H1 (cell line): Measurements from ENCODE around the gene COL6A2. TPM values are rescaled to one million over a fixed set of nuclear protein-coding genes. Genes with fewer than 3 reads are reported as not detected.

Experiments
- CTCF ChIA-PET: fragments of 300-600 bp; sonication (Branson Sonifier 250); formaldehyde crosslinking; loops from one replicate; lab custom pipeline; 2021; ENCODE audit not compliant: partially characterized antibody; lab: Charles Lee
- POLR2A ChIA-PET: fragments of 300-600 bp; sonication (Branson Sonifier 250); formaldehyde crosslinking; loops from one replicate; lab custom pipeline; 2021; ENCODE audit warnings: inconsistent platforms; ENCODE audit not compliant: partially characterized antibody; lab: Charles Lee
- DNase-seq, 2 experiments: peaks; one replicate each; pipeline versions ENCODE4 v3.0.0 to v3.0.0-alpha.2; 2010 to 2022; ENCODE audit warnings: low spot score in 2 of 2, low read depth in 1 of 2, mixed read lengths in 1 of 2
- FAIRE-seq: peaks from 2 replicates; lab custom pipeline; 2011; peaks lifted over from hg19 to GRCh38; lab: Jason Lieb, UNC
- H2AFZ ChIP-seq: 2 replicates; pipeline ENCODE4 v1.8.1; 2012; ENCODE audit warnings: low read length, inconsistent platforms
- H2AK5ac ChIP-seq: 2 replicates; pipeline ENCODE4 v1.6.1; 2013; ENCODE audit warnings: low read depth, low read length
- H2BK120ac ChIP-seq: replicated peaks from 2 replicates; pipeline ENCODE3; 2013; ENCODE audit warnings: low read depth, low read length, inconsistent platforms
- H2BK12ac ChIP-seq: 2 replicates; pipeline ENCODE4 v1.6.1; 2013; ENCODE audit warnings: low read depth, low read length
- H2BK15ac ChIP-seq: 2 replicates; pipeline ENCODE4 v1.6.1; 2013; ENCODE audit warnings: low read length
- H2BK20ac ChIP-seq: 2 replicates; pipeline ENCODE4 v1.6.1; 2013; ENCODE audit warnings: low read length
- H2BK5ac ChIP-seq: 2 replicates; pipeline ENCODE4 v1.6.1; 2013; ENCODE audit warnings: low read depth, low read length
- H3K14ac ChIP-seq: 2 replicates; pipeline ENCODE4 v1.6.1; 2013; ENCODE audit warnings: inconsistent platforms; ENCODE audit not compliant: insufficient read length
- H3K18ac ChIP-seq: 2 replicates; pipeline ENCODE4 v1.6.1; 2013; ENCODE audit warnings: low read length; ENCODE audit errors: extremely low read depth
- H3K23ac ChIP-seq: 2 replicates; pipeline ENCODE4 v1.6.1; 2013; ENCODE audit warnings: inconsistent platforms; ENCODE audit not compliant: insufficient read length
- H3K23me2 ChIP-seq: 2 replicates; pipeline ENCODE4 v1.6.1; 2013; ENCODE audit warnings: low read depth, low read length
- H3K27ac ChIP-seq: 2 replicates; pipeline ENCODE4 v1.6.1; 2011; ENCODE audit warnings: low read depth, low read length, inconsistent platforms
- H3K27me3 ChIP-seq, 4 experiments: replicated peaks in 1 of 4; 1 replicate in 1 of 4; 2 replicates in 3 of 4; pipeline versions ENCODE4 v1.6.1 to v1.8.1; 2011 to 2013; ENCODE audit warnings: low read length in 3 of 4, mild to moderate bottlenecking in 3 of 4, inconsistent platforms in 2 of 4, mixed read lengths in 2 of 4, moderate library complexity in 1 of 4; ENCODE audit not compliant: control insufficient read depth in 3 of 4, insufficient read depth in 3 of 4; ENCODE audit errors: extremely low read depth in 1 of 4
- H3K36me3 ChIP-seq, 4 experiments: 2 replicates each; pipeline versions ENCODE4 v1.6.1 to v1.8.1; 2011 to 2013; ENCODE audit warnings: mild to moderate bottlenecking in 4 of 4, low read length in 3 of 4, moderate library complexity in 2 of 4, control low read depth in 1 of 4, inconsistent platforms in 1 of 4; ENCODE audit not compliant: insufficient read depth in 4 of 4, control insufficient read depth in 2 of 4
- H3K4ac ChIP-seq: replicated peaks from 2 replicates; pipeline ENCODE3; 2013; ENCODE audit warnings: low read length, low read depth, mixed read lengths, inconsistent platforms; ENCODE audit not compliant: insufficient read length
- H3K4me1 ChIP-seq, 4 experiments: replicated peaks in 1 of 4; 1 replicate in 1 of 4; 2 replicates in 3 of 4; pipeline versions ENCODE4 v1.6.1 to v1.8.1; 2011 to 2013; ENCODE audit warnings: low read length in 3 of 4, inconsistent platforms in 2 of 4, mixed read lengths in 1 of 4; ENCODE audit not compliant: insufficient read depth in 4 of 4, control insufficient read depth in 3 of 4
- H3K4me2 ChIP-seq, 2 experiments: 2 replicates each; pipeline versions ENCODE4 v1.6.1 to v1.8.1; 2011 to 2013; ENCODE audit warnings: low read depth in 2 of 2, low read length in 2 of 2, control low read depth in 1 of 2, inconsistent platforms in 1 of 2, mild to moderate bottlenecking in 1 of 2; ENCODE audit not compliant: insufficient read depth in 1 of 2
- H3K4me3 ChIP-seq, 4 experiments: fragments of 200-600, 300-600 bp in 1 of 4; sonication (generic), shearing (Covaris generic), sonication (Bioruptor Twin) in 1 of 4; 2 replicates each; pipeline versions ENCODE4 v1.5.1 to v1.8.1; 2011 to 2016; ENCODE audit warnings: low read length in 4 of 4, low read depth in 3 of 4, control low read depth in 2 of 4, inconsistent platforms in 2 of 4, mild to moderate bottlenecking in 2 of 4, mixed read lengths in 1 of 4, moderate library complexity in 1 of 4; ENCODE audit not compliant: insufficient read depth in 2 of 4; ENCODE audit errors: extremely low read depth in 1 of 4
- H3K56ac ChIP-seq: replicated peaks from 2 replicates; pipeline ENCODE3; 2013; ENCODE audit warnings: low read depth, mild to moderate bottlenecking, mixed read lengths, low read length, inconsistent platforms; ENCODE audit not compliant: insufficient read length
- H3K79me1 ChIP-seq: 2 replicates; pipeline ENCODE4 v1.6.1; 2013; ENCODE audit warnings: low read depth, low read length, control low read depth
- H3K79me2 ChIP-seq, 2 experiments: 2 replicates each; pipeline versions ENCODE4 v1.6.1 to v1.8.1; 2012 to 2013; ENCODE audit warnings: low read length in 2 of 2, mild to moderate bottlenecking in 2 of 2, inconsistent platforms in 1 of 2; ENCODE audit not compliant: insufficient read depth in 2 of 2, control insufficient read depth in 1 of 2
- H3K9ac ChIP-seq, 4 experiments: replicated peaks in 1 of 4; 1 replicate in 1 of 4; 2 replicates in 3 of 4; pipeline versions ENCODE4 v1.6.1 to v1.8.1; 2011 to 2013; ENCODE audit warnings: low read depth in 3 of 4, low read length in 3 of 4, control low read depth in 2 of 4, mild to moderate bottlenecking in 2 of 4, moderate library complexity in 2 of 4, inconsistent platforms in 1 of 4; ENCODE audit errors: extremely low read depth in 1 of 4
- H3K9me3 ChIP-seq, 2 experiments: 2 replicates each; pipeline versions ENCODE4 v1.6.1 to v1.8.1; 2012 to 2013; ENCODE audit warnings: mild to moderate bottlenecking in 2 of 2, moderate library complexity in 2 of 2, control low read depth in 1 of 2, inconsistent platforms in 1 of 2, low read depth in 1 of 2, low read length in 1 of 2, mixed read lengths in 1 of 2; ENCODE audit not compliant: insufficient read depth in 2 of 2
- H4K20me1 ChIP-seq, 2 experiments: replicated peaks in 1 of 2; 2 replicates each; pipeline versions ENCODE3 to v1.8.1; 2011 to 2013; ENCODE audit warnings: inconsistent platforms in 2 of 2, low read length in 2 of 2, mild to moderate bottlenecking in 1 of 2; ENCODE audit not compliant: insufficient read depth in 2 of 2, control insufficient read depth in 1 of 2
- H4K5ac ChIP-seq: 2 replicates; pipeline ENCODE4 v1.6.1; 2013; ENCODE audit warnings: low read length, low read depth, mixed read lengths, inconsistent platforms; ENCODE audit not compliant: insufficient read length
- H4K8ac ChIP-seq: 2 replicates; pipeline ENCODE4 v1.8.0; 2013; ENCODE audit warnings: mild to moderate bottlenecking, moderate library complexity, low read length, inconsistent platforms; ENCODE audit not compliant: insufficient read depth; ENCODE audit errors: extremely low read depth
- H4K91ac ChIP-seq: replicated peaks from 2 replicates; pipeline ENCODE3; 2013; ENCODE audit warnings: low read length, mixed read lengths, inconsistent platforms; ENCODE audit not compliant: insufficient read length
- EGR1 ChIP-seq: IDR thresholded peaks from 2 replicates; pipeline ENCODE4 v1.6.1; 2011; ENCODE audit warnings: low read depth, low read length, borderline replicate concordance
- TAF7 ChIP-seq: optimal IDR thresholded peaks from 2 replicates; pipeline ENCODE3; 2011; ENCODE audit warnings: low read depth, mild to moderate bottlenecking, inconsistent platforms, low read length, moderate library complexity, borderline replicate concordance
- polyA plus RNA-seq, 7 experiments: library from polyadenylated mRNA; depleted of rRNA in 3 of 7; stranded (reverse) in 5 of 7; unstranded in 2 of 7; fragments of >200 nt in 5 of 7; fragments of 200-250 nt in 2 of 7; gene quantifications; 1 replicate in 5 of 7; 2 replicates in 1 of 7; 4 replicates in 1 of 7; pipeline versions ENCODE4 v1.2.1 to v1.2.3, GENCODE V29; 2011 to 2013; ENCODE audit warnings: missing spikeins in 2 of 7, mixed read lengths in 2 of 7
- total RNA-seq: library from RNA; stranded (reverse); fragmentation: NEBNext Ultra II Directional; extraction: Animal tissue kit (Norgen Biotek cat#: 25700); gene quantifications from 2 replicates; pipeline ENCODE4 v1.2.1, GENCODE V29; 2021

COL6A2 gene
- total and polyA plus RNA-seq, 2 of the 8 experiments (the other 6 are each of a cell fraction or from before 2014, with no cell fraction given) = 60.1 to 62.7 TPM

DNA sequence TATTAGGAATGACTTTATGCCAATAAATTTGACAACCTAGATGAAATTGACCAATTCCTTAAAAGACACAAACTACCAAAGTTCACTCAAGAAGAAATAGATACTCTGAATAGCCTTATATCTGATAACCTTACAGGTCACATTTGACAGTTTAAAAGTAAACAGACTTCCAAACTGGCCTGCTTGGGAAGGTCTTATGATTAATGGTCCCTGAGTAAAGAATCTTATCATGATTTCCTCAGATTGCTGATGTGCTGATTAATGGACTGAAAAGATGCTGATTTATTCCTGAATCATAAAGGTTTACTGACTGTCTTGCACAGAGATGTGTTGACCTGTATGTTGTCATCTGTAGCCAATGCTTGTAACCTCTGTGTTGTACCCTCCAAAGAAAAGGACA, 67.2 kb downstream of the COL6A2 start:
- CTCF ChIA-PET = no interaction called here

More for the DNA sequence above, 67.2 kb downstream of the COL6A2 start:
- no peak overlapping the region for H3K18ac ChIP-seq
- no peak overlapping the region for H2BK5ac ChIP-seq
- no peak overlapping the region for H3K4me3 ChIP-seq
- H3K79me2 ChIP-seq = no peaks in the 10 kb centered on the region
- no peak overlapping the region for H3K23ac ChIP-seq
- H2AFZ ChIP-seq = no peak overlapping the region
- H4K5ac ChIP-seq = no peak overlapping the region
- no peak overlapping the region for H3K4ac ChIP-seq
- H3K23me2 ChIP-seq = no peaks in the 10 kb centered on the region
- no peak overlapping the region for H3K27ac ChIP-seq
- POLR2A ChIA-PET = no interaction called here
- H4K91ac ChIP-seq = no peak overlapping the region
- H4K8ac ChIP-seq = no peak overlapping the region
- no peak overlapping the region for H3K4me2 ChIP-seq
- peaks cover 4 to 23% of the 10 kb centered on the region in 2 experiments; a peak in 2 of 4 replicates for H3K9me3 ChIP-seq
- no peak overlapping the region for H2BK20ac ChIP-seq
- TF ChIP-seq TAF7 (no peak), EGR1 (no peak)
- H3K4me1 ChIP-seq = no peaks in the 10 kb centered on the region
- no peak for DNase-seq
- no peak overlapping the region for H3K14ac ChIP-seq
- no peaks in the 10 kb centered on the region; the same call in none of the 2 replicates for H3K79me1 ChIP-seq
- no peak overlapping the region for H2BK15ac ChIP-seq
- no peak overlapping the region for H3K56ac ChIP-seq
- H3K36me3 ChIP-seq = peaks cover 0 to 19% (median 6%) of the 10 kb centered on the region in 4 experiments; a peak in 4 of 8 replicates
- no peaks in the 10 kb centered on the region; a peak in 1 of 7 replicates for H3K27me3 ChIP-seq
- no peak for FAIRE-seq
- H2BK12ac ChIP-seq = no peak overlapping the region
- no peak overlapping the region for H3K9ac ChIP-seq
- peaks cover 0 to 2% of the 10 kb centered on the region in 2 experiments for H4K20me1 ChIP-seq
- no peak overlapping the region for H2BK120ac ChIP-seq
- no peak overlapping the region for H2AK5ac ChIP-seq
